AG10803 (cell line): ENCODE results near the gene CENATAC.

ENCODE experiments used
- DNase-seq: peaks from one replicate; pipeline ENCODE4 v3.0.0; 2010; ENCODE audit warnings: low read depth
- H3K4me3 ChIP-seq: 2 replicates; pipeline ENCODE4 v1.5.1; 2011; ENCODE audit warnings: mild to moderate bottlenecking, low read length, control low read depth
- TF ChIP-seq, protein P1 (sequence below): conservative IDR thresholded peaks from 2 replicates; pipeline ENCODE4 v1.5.1; 2011; ENCODE audit warnings: mild to moderate bottlenecking, low read length, control low read depth, inconsistent platforms

CENATAC gene

DNA sequence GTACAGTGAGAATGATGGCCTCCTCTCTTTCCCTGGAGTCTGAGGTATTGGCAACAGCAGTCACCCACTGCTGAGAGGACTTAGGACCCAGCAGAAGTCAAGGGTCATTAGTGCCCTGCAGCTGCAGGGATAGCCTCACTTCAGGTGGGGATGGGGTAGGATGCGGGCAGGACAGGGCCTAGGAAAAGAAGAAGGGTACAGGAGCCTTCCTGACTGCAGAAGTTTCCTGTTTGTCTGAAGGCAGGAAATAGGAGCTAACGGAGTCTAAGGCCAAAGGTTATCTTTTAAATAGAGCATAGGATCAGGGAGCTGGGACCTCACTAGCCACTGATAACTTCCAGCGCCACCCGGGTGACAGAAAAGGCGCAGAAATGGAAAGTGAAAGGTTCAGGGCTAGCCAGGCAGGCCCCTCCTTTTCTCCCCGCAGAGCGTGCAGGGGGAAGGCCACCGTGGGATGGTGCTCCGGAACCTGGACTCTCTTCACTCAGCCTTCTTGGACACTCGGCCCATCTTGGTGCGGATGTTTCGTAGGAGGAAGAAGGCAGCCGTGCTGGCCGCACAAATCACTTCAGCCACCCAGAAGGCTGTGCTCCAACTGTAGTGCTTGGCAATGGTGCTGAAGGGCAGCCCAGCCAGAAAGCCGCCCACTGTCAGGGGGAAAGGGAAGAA is 26.6 kb downstream of the CENATAC start:
- H3K4me3 ChIP-seq, result no peak overlapping the region
- TF ChIP-seq, protein P1, sequence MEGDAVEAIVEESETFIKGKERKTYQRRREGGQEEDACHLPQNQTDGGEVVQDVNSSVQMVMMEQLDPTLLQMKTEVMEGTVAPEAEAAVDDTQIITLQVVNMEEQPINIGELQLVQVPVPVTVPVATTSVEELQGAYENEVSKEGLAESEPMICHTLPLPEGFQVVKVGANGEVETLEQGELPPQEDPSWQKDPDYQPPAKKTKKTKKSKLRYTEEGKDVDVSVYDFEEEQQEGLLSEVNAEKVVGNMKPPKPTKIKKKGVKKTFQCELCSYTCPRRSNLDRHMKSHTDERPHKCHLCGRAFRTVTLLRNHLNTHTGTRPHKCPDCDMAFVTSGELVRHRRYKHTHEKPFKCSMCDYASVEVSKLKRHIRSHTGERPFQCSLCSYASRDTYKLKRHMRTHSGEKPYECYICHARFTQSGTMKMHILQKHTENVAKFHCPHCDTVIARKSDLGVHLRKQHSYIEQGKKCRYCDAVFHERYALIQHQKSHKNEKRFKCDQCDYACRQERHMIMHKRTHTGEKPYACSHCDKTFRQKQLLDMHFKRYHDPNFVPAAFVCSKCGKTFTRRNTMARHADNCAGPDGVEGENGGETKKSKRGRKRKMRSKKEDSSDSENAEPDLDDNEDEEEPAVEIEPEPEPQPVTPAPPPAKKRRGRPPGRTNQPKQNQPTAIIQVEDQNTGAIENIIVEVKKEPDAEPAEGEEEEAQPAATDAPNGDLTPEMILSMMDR, result no peak
- DNase-seq, result no peak

DNA sequence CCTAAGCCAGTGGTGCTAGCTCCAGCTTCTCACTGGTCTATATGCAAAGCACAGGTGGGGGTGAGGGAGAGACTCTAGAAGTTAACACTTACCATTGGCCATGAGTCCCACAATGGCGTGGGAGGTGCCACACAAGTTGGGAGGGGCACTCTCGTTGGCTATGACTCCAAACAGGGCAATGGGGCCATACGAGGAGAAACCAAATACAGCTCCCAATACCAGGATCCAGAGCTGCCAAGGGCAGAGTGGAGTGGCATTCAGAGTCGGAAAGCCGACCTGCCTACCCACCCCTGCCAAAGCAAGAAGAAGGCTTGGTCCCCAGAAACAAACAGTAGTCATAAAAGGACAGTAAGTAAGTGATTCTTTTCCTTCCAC is 27.1 kb downstream of the CENATAC start:
- no peak for DNase-seq
- H3K4me3 ChIP-seq, result no peak overlapping the region
- TF ChIP-seq, protein P1, result no peak

DNA sequence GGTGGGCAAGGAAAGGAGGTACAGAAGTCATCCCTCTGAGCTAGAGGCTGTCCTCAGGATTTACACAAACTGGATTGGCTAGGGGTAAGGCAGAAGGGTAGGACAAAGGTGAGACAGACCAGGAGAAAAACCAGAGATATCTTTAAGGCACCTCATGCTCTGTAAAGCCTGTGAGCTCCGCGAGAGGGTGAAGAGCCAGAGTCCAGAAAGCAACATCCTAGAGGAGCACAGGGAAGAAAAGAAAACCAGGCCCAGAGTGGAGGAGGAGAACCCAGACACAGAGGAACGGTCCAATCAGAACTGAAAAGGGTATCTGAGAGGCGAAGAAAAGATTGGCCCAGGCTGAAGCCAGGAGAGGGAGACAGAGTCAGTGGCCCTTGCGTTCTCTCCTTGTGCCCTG is 27.6 kb downstream of the CENATAC start:
- no peak for DNase-seq
- H3K4me3 ChIP-seq, result no peak overlapping the region
- TF ChIP-seq, protein P1, result no peak

DNA sequence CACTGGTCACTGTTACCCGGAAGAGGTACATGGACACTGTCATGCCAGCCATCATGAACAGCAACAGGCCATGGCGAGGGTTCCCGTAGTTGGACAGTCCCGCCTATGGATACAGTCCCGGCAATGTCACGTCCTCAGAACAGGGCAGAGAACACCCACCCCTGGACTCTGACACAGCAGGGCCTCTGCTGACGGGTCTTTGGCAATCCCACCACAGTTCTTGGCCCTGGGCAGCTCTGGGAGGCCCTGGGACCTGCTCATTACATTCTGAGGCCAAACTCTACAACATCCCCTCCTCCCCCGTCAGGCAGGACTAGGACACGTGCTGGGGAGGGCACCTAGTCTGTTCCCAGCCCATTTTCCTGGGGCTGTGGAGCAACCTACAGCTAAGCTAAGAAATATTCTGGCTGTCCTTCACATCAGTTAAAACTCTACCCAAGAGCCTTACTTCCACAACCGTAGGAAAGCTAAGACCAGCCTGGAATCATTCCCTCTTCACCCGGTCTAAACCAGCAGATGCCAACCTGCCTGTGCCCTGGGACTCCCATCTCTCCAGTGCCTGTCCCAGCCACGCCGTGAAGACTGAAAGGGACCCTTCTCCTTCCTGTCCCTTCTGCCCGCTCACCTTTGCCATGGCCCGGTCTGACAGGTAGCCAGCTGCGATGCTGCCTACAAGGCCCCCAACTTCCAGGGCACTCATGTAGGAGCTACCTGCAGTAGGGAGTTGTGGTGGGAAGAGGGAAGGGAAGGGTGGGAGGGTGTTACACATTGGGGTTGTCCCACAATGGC is 28.2 kb downstream of the CENATAC start:
- H3K4me3 ChIP-seq, result no peak overlapping the region
- TF ChIP-seq, protein P1, result no peak
- no peak for DNase-seq

DNA sequence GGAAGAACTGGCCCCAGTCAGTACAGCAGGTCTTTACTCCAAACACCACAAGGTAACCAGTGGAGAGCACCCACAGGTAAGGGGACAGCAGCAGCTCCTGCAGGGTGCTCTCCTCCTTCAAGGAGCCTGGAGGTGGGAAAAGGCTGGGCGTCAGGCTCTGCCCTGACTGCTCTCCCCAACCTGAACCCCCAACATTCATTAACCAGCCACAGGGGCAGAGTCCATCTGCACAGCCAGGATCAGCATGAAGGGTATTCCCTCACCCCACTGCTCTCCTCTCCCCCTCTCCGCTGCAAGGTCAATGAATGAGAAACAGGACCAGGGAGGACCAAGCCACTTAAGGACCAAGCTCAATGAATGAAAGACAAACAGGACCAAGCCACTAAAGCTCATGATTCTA is 29.0 kb downstream of the CENATAC start:
- TF ChIP-seq, protein P1, result no peak
- H3K4me3 ChIP-seq, result no peak overlapping the region
- no peak for DNase-seq

DNA sequence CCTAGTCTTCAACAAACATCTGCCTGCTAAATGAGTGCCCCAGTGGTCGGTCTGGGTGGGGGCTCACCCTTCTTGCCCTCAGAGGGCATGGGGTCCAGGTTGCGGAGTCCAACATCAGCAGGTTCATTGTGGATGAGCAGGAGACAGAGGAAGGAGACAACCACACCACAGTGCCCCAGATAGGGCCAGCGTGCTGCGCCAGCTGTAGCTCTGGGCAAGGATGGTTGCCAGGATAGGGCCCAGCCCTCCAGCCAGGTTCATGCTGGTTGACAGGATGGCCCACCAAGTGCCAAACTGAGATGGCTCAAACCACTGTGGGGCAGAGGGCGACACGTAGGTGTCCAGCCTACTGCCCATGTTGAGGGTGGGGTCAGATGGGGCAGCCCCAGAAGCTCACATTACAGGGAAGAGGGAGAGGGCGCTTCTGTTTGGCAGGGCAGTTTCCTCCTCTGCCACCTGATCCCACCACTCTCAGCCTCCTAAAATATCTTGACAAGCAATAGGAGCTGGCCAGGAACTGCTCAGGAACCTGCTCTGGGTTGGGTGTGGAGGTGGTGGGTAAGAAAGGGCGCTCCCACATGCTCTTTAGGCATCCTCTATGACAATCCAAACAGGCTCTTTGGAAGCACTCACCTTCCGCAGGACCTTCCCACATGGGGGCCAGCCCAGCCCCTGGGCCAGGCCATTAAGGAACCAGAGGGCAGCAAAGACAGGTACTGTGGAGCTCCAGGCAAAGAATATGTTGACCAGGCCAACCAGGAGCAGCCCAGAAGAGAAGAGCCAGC is 29.8 kb downstream of the CENATAC start:
- no peak overlapping the region for H3K4me3 ChIP-seq
- DNase-seq, result no peak
- TF ChIP-seq, protein P1, result no peak
